Measurements from ENCODE around the gene CCDC83. TPM values are rescaled to one million over a fixed set of nuclear protein-coding genes. Genes with fewer than 3 reads are reported as not detected.
"Not testable (repeated sequence)": the region's sequence is repeated elsewhere in the genome, so short reads cannot be mapped to it uniquely, and the experiment has no call there.

Gene CCDC83
- total RNA-seq, 1 donor from 2014 or later = not detected

DNA sequence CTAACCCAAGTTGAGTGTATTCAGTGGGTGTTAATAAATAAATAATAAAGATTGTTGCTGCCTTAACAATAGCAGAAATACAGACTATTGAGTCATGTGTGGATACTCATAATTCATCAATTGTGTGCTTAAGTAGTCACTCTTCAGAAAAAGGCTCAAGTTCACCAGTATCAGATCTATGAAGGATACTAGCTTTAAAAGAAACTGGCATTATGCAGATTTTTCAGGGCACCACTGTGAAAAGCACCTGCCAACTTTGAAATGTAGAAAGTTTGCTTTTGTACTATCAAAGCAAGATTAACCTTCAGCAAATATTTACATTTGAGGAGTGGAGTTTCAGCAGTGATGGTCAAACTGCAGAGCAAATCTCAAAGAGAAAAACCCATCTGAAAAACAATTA lies 24.1 kb upstream of the CCDC83 start:
- Mint-ChIP-seq H3K27me3 (ENCODE audit: low read depth, unreplicated experiment) (no peaks in the 10 kb centered on the region), H3K27ac (ENCODE audit: unreplicated experiment) (no peak overlapping the region), H3K36me3 (ENCODE audit: low read depth, unreplicated experiment) (no peaks in the 10 kb centered on the region), H3K4me1 (ENCODE audit: low read depth, unreplicated experiment) (peaks cover 16% of the 10 kb centered on the region), H3K4me3 (ENCODE audit: unreplicated experiment) (no peak overlapping the region), H3K9me3 (ENCODE audit: unreplicated experiment) (peaks cover 5% of the 10 kb centered on the region)
- Histone ChIP-seq H3K79me2 (ENCODE audit: insufficient read depth, low read length) (no peaks in the 10 kb centered on the region), H3K4me1 (ENCODE audit: insufficient read depth, low read length) (peaks cover 17% of the 10 kb centered on the region), H3K27me3 (ENCODE audit: insufficient read depth, low read length) (no peaks in the 10 kb centered on the region), H3K9me3 (ENCODE audit: insufficient read depth, low read depth, low read length) (no peaks in the 10 kb centered on the region), H3K9ac (ENCODE audit: low read length) (no peak overlapping the region), H3K27ac (ENCODE audit: low read depth, low read length) (no peak overlapping the region), H3K4me2 (ENCODE audit: low read length) (no peak overlapping the region), H3K4me3 (ENCODE audit: insufficient read depth, low read depth, low read length) (no peak overlapping the region), H4K20me1 (ENCODE audit: insufficient read depth, low read length) (no peaks in the 10 kb centered on the region), H3K36me3 (ENCODE audit: insufficient read depth, low read length) (no peaks in the 10 kb centered on the region), H2AFZ (ENCODE audit: low read depth, low read length) (no peak overlapping the region)
- no peak for FAIRE-seq
- DNase-seq (ENCODE audit: low read depth) = no peak
- TF ChIP-seq, protein P1, sequence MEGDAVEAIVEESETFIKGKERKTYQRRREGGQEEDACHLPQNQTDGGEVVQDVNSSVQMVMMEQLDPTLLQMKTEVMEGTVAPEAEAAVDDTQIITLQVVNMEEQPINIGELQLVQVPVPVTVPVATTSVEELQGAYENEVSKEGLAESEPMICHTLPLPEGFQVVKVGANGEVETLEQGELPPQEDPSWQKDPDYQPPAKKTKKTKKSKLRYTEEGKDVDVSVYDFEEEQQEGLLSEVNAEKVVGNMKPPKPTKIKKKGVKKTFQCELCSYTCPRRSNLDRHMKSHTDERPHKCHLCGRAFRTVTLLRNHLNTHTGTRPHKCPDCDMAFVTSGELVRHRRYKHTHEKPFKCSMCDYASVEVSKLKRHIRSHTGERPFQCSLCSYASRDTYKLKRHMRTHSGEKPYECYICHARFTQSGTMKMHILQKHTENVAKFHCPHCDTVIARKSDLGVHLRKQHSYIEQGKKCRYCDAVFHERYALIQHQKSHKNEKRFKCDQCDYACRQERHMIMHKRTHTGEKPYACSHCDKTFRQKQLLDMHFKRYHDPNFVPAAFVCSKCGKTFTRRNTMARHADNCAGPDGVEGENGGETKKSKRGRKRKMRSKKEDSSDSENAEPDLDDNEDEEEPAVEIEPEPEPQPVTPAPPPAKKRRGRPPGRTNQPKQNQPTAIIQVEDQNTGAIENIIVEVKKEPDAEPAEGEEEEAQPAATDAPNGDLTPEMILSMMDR (IDR thresholded peaks at IDR 0.05; ENCODE audit: insufficient read depth, low read depth, low read length) = no peak
- no peak for TF ChIP-seq EZH2 (IDR thresholded peaks at IDR 0.05; ENCODE audit: insufficient read depth, low read length)

DNA sequence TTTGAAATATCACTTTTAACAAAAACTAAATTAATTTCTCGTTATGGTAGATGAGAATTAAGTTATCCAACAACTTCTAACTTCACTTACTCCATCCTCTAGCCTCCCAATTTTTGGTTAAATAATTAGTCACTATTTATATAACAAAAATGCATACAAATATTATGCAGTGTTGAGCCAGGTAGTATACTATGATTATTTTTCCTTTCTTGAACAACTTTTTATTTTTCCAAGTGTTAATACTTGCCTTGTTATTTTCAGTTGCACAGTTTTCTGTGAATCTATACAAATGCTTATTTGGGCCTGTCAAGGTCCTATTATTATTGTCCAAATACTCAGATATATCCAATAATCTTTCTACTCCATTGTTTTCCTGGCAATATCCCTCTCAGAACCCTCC lies 19.9 kb upstream of the CCDC83 start:
- Mint-ChIP-seq H3K4me1 (ENCODE audit: low read depth, unreplicated experiment) (no peaks in the 10 kb centered on the region), H3K27me3 (ENCODE audit: low read depth, unreplicated experiment) (no peaks in the 10 kb centered on the region), H3K27ac (ENCODE audit: unreplicated experiment) (no peak overlapping the region), H3K36me3 (ENCODE audit: low read depth, unreplicated experiment) (no peaks in the 10 kb centered on the region), H3K4me3 (ENCODE audit: unreplicated experiment) (no peak overlapping the region), H3K9me3 (ENCODE audit: unreplicated experiment) (peaks cover 4% of the 10 kb centered on the region)
- Histone ChIP-seq H3K4me3 (ENCODE audit: insufficient read depth, low read depth, low read length) (no peak overlapping the region), H3K27ac (ENCODE audit: low read depth, low read length) (no peak overlapping the region), H2AFZ (ENCODE audit: low read depth, low read length) (no peak overlapping the region), H3K36me3 (ENCODE audit: insufficient read depth, low read length) (no peaks in the 10 kb centered on the region), H3K9ac (ENCODE audit: low read length) (no peak overlapping the region), H3K79me2 (ENCODE audit: insufficient read depth, low read length) (no peaks in the 10 kb centered on the region), H3K27me3 (ENCODE audit: insufficient read depth, low read length) (no peaks in the 10 kb centered on the region), H3K4me2 (ENCODE audit: low read length) (no peak overlapping the region), H3K9me3 (ENCODE audit: insufficient read depth, low read depth, low read length) (no peaks in the 10 kb centered on the region), H3K4me1 (ENCODE audit: insufficient read depth, low read length) (no peaks in the 10 kb centered on the region), H4K20me1 (ENCODE audit: insufficient read depth, low read length) (no peaks in the 10 kb centered on the region)
- no peak for DNase-seq (ENCODE audit: low read depth)
- no peak for FAIRE-seq
- no peak for TF ChIP-seq EZH2 (IDR thresholded peaks at IDR 0.05; ENCODE audit: insufficient read depth, low read length)
- TF ChIP-seq, protein P1 (IDR thresholded peaks at IDR 0.05; ENCODE audit: insufficient read depth, low read depth, low read length) = no peak

DNA sequence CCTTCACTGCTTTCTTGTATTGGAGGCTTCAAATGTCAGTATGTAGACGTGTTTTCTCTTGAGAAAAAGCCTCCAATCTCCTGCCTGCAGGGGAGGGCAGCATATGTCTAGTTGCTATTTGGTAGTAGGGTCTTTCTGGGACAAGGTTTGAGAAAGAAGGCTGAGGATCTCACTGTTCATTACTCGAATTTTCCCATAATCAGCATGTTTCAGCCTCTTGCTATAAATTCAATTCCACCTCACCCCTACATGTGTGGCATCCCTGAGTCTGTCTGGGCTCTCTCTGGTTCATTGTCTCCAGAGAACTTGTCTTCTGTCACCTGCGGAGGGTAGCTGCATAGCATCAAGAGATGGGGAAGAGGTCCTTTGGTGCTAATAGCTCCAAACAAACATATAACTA lies 19.5 kb upstream of the CCDC83 start:
- FAIRE-seq (no peak), DNase-seq (ENCODE audit: low read depth) (no peak)
- Mint-ChIP-seq H3K27me3 (ENCODE audit: low read depth, unreplicated experiment) (no peaks in the 10 kb centered on the region), H3K27ac (ENCODE audit: unreplicated experiment) (no peak overlapping the region), H3K36me3 (ENCODE audit: low read depth, unreplicated experiment) (no peaks in the 10 kb centered on the region), H3K4me1 (ENCODE audit: low read depth, unreplicated experiment) (no peaks in the 10 kb centered on the region), H3K4me3 (ENCODE audit: unreplicated experiment) (no peak overlapping the region), H3K9me3 (ENCODE audit: unreplicated experiment) (peaks cover 4% of the 10 kb centered on the region)
- no peaks in the 10 kb centered on the region for H3K9me3 ChIP-seq (ENCODE audit: insufficient read depth, low read depth, low read length)
- no peaks in the 10 kb centered on the region for H3K4me1 ChIP-seq (ENCODE audit: insufficient read depth, low read length)
- H3K9ac ChIP-seq (ENCODE audit: low read length) = no peak overlapping the region
- no peak overlapping the region for H3K27ac ChIP-seq (ENCODE audit: low read depth, low read length)
- H3K4me3 ChIP-seq (ENCODE audit: insufficient read depth, low read depth, low read length) = no peak overlapping the region
- H4K20me1 ChIP-seq (ENCODE audit: insufficient read depth, low read length) = no peaks in the 10 kb centered on the region
- TF ChIP-seq, protein P1 (IDR thresholded peaks at IDR 0.05; ENCODE audit: insufficient read depth, low read depth, low read length) = no peak
- TF ChIP-seq EZH2 (IDR thresholded peaks at IDR 0.05; ENCODE audit: insufficient read depth, low read length) = no peak
- H3K27me3 ChIP-seq (ENCODE audit: insufficient read depth, low read length) = no peaks in the 10 kb centered on the region
- no peak overlapping the region for H3K4me2 ChIP-seq (ENCODE audit: low read length)
- H3K36me3 ChIP-seq (ENCODE audit: insufficient read depth, low read length) = no peaks in the 10 kb centered on the region
- H2AFZ ChIP-seq (ENCODE audit: low read depth, low read length) = no peak overlapping the region
- no peaks in the 10 kb centered on the region for H3K79me2 ChIP-seq (ENCODE audit: insufficient read depth, low read length)

DNA sequence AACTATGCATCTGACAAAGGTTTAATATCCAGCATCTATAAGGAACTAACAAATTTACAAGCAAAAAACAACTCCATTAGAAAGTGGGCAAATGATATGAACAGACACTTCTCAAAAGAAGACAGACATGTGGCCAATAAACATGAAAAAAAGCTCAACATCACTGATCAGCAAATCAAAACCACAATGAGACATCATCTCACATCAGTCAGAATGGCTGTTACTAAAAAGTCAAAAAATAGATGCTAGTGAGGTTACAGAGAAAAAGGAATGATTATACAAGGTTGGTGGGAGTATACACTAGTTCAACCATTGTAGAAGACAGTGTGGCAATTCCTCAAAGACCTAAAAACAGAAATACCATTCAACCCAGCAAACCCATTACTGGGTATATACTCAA lies 14.3 kb upstream of the CCDC83 start:
- not testable (repeated sequence) for H3K79me2 ChIP-seq (ENCODE audit: insufficient read depth, low read length)

More for the DNA sequence above, 14.3 kb upstream of the CCDC83 start:
- H3K4me3 ChIP-seq (ENCODE audit: insufficient read depth, low read depth, low read length); H3K36me3 Mint-ChIP-seq (ENCODE audit: low read depth, unreplicated experiment); H3K27ac ChIP-seq (ENCODE audit: low read depth, low read length); H3K4me2 ChIP-seq (ENCODE audit: low read length); H3K4me1 ChIP-seq (ENCODE audit: insufficient read depth, low read length); H3K9me3 Mint-ChIP-seq (ENCODE audit: unreplicated experiment); H4K20me1 ChIP-seq (ENCODE audit: insufficient read depth, low read length); FAIRE-seq; H3K27me3 ChIP-seq (ENCODE audit: insufficient read depth, low read length); H3K4me3 Mint-ChIP-seq (ENCODE audit: unreplicated experiment); H3K4me1 Mint-ChIP-seq (ENCODE audit: low read depth, unreplicated experiment); H3K36me3 ChIP-seq (ENCODE audit: insufficient read depth, low read length); H3K27ac Mint-ChIP-seq (ENCODE audit: unreplicated experiment); H2AFZ ChIP-seq (ENCODE audit: low read depth, low read length); DNase-seq (ENCODE audit: low read depth); H3K9me3 ChIP-seq (ENCODE audit: insufficient read depth, low read depth, low read length); H3K9ac ChIP-seq (ENCODE audit: low read length); H3K27me3 Mint-ChIP-seq (ENCODE audit: low read depth, unreplicated experiment): not testable (repeated sequence)
